HG03432 (cell line): ENCODE results near the gene CTDP1.

Experiments
- ATAC-seq: cut with Tn5 transposase; IDR thresholded peaks from one replicate; pipeline ENCODE4 v1.9.1; 2021; ENCODE audit warnings: mild to moderate bottlenecking, moderate library complexity; ENCODE audit not compliant: unreplicated experiment

The CTDP1 gene

DNA sequence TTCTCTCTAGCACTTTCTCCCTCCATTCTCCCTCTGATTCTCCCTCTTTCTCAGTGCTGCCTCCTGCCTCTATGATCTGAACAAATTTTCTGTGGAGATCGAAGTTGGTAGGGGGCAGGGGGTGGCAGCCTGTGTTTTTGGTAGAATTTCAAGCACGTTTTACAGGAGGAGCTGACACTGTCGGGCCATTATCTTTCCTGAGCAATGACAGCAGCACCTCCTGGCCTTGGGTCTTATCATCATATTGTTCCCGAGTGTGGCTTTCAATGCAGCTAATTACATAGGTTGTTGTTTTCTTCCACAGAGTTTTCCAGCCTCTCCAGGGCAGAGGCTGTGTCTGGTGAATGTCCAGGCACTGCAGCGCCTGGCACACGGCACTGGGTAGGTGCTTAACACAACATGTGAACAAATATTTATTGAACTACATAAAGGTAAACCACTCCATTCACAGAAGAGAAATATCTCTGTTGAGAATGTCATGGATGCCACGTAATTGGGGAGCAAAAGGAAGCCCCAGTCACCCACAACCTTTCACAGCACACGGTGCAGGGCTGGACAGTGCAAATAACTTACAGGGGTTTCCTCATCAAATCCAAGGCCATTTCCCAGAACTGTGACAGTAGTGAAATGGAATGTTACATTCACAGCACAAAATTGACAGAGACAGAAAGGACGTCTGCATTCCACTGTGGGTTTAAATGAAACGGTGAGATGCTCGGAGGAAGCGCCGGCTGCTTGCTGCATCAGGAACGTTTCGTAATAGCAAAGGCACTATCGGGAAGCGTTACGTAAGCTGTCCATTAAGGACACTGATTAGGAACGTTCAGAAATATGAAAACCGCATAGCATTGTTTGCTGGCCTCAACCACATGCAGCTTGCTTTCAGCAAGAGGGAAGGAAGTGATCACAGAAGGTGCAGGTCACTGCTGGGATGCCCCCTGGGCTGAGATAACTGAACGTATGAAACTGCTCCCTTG, 111.7 kb downstream of the CTDP1 start:
- no peak for ATAC-seq

DNA sequence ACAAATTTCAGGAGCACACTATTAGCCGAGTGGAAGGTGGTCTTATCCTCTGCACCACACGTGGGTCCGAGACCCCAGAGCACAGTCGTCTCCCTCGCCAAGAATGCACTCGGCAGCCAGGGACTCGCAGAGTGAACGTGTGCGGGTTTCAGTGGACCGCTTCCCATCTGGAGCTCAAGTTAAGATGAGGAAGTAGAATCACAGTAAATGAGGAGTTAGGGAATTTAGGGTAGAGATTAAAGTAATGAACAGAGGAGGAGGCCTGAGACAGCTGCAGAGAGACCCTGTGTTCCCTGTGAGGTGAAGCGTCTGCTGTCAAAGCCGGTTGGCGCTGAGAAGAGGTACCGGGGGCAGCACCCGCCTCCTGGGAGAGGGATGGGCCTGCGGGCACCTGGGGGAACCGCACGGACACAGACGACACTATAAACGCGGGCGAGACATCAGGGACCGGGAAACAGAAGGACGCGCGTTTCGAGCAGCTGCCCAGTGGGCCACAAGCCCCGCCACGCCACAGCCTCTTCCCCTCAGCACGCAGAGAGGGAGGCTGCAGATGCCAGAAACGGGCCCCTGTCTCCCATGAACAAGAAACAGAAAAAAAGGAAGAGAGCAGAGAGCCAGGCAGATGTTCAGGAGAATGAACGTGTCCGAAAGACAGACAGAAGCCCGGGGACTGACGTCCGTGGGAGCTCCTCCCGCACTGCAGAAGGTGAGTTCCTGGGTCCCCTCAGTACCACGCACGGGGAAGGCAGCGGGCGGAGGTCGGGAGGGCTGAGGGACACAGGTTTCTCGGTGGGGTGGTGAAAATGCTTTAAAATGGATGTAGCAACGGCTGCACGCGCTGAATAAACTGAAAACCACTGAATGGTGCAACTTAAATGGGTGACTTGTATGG, 112.7 kb downstream of the CTDP1 start:
- ATAC-seq, result no peak

DNA sequence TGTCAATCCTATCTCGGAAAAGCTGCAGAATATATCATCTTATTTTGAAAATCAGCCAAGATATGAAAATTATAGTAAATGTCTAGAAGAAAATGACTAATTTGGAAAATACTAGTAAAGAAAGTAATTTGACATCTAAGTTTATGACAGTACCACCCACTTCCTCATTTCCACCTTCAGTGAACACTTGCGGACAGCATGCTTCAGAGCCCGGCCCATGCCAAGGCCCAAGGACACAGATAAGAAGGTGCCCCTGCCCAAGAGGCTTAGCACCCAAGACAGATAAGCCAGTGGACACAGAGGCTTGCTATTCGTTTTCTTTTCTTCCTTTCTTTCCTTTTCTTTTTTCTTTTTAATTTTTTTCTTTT, 113.4 kb downstream of the CTDP1 start:
- no peak for ATAC-seq

DNA sequence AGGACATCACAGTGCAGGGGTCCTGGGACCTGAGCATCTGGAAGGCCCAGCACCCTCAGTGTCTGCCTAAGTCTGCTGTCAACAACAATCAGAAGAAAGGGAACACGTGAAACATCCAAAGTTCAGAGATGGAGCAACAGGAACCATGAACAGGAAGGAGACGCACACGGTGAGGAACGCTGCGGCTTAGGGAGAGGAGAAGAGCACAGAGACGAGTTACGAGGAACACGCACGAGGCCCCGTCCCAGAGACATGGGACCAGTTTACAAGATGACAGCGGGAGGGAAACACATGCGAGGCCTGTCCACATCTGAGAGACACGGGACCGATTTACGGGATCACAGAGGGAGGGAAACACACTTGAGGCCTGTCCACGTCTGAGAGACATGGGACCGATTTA, 115.2 kb downstream of the CTDP1 start:
- no peak for ATAC-seq

DNA sequence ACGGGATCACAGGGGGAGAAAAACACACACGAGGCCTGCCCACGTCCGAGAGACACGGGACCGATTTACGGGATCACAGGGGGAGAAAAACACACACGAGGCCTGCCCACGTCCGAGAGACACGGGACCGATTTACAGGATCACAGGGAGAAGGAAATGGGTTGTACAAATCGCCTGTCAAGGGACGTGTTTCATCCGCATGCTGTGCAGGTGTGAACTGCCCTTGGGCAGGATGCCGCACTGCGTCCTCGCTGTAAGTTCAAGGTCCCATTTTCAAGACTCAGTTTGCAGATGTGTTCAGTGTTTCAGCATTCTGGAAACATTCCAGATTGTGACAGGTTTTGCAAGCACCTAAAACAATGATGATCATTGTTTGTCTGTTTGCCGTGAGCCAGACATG, 115.8 kb downstream of the CTDP1 start:
- ATAC-seq, result no peak

DNA sequence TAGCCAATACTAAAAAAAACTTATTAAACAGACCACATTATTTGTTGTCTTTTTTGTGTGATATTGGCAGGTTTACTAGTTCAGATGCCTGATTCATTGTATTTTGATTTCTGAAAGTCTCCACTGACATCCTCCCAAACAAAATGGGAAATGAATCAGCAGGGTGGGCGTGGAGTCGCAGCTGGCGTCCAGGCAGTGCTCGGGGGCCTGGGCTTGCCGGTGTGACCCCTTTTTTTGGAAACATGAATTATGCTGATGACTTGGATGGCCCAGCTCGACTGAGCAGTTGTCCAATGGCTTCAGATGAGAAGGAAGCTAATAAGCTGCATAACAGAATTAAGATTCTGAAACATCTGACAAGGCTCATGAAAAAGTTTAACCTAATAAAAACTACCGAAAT, 116.4 kb downstream of the CTDP1 start:
- no peak for ATAC-seq

DNA sequence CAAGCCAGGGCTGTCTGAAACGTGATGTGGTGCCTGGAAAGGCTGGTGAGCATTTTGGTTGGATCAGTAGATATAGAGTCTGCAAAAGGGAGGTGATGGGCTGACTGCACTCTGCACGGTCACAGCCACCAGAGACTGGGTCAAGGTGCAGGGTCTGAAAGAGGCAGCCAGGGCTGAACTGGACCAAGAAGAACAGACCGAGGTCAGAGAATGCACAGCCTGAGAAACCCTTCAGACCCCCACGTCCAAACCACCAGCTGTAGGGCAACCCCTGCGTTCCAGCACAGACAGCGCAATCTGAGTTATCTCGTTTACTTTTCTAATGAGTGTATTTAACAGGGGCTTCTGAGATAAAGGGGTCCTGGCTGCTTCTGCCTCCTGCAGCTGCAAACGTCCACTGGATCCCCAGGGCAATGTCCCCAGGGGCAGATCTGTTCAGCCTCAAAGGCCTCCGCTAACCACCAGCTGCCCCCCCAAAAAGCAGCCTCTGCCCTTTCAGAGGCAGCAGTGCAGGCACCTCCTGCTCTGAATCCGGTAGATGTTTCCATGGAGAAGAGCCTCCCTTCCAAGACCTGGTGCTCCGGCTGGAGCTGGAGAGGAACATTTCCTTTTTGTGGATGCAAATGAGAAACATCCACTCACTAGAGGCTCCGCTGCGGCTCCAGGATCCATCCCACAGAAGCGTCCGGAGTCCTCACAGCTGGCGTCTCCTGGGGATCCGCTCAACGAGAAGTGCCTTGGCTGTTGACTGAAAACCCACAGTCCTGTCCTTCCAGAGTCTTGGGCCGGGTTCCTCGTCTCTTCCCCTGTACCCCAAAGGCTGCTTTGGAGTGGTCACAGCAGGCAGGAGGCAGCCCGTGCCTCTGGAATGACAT, 117.2 kb downstream of the CTDP1 start:
- no peak for ATAC-seq

DNA sequence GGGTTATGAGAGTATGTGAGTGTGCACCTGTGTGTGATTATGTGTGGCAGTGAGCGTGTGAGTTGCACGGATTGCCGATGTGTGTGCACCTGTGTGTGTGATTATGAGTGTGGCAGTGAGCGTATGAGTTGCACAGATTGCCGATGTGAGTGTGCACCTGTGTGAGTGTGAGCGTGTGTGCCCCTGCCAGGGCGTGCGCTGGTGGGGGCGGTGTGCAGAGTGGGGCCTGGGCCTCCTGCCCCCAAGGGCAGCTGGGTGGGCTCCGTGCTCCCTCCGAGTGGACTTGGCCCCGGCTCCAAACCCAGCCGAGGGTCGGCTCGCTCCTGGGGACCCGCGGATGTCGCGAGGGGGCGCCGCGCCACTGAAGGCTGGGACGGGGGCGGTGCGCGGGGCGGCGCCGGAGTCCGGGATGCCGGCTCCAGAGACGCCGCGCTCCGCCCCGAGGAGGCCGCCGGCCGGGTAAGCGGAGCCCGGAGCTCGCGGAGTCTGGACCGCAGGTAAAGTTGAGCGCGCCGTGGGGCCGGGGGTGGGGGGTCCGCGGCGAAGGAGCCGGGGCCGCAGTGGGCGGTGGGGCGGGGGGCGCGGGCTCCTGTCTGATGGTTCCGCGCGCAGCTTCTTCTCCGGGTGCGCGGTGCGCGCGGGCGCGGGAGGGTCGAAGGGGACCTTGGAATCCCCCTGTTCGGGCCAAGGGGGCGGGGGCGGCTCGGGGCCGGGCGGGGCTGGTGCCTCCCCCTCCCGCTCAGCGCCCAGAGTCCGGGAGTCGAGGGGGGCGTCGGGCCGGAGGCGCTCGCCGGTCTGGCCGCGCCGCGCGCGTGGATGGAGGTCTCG, 118.1 kb downstream of the CTDP1 start, which contains the start of gene KCNG2:
TSS of gene KCNG2 (plus strand) at position 421 of the 828 bp plus-strand sequence. CDS start 65,730 bp downstream, outside the sequence.
- ATAC-seq, result no peak

DNA sequence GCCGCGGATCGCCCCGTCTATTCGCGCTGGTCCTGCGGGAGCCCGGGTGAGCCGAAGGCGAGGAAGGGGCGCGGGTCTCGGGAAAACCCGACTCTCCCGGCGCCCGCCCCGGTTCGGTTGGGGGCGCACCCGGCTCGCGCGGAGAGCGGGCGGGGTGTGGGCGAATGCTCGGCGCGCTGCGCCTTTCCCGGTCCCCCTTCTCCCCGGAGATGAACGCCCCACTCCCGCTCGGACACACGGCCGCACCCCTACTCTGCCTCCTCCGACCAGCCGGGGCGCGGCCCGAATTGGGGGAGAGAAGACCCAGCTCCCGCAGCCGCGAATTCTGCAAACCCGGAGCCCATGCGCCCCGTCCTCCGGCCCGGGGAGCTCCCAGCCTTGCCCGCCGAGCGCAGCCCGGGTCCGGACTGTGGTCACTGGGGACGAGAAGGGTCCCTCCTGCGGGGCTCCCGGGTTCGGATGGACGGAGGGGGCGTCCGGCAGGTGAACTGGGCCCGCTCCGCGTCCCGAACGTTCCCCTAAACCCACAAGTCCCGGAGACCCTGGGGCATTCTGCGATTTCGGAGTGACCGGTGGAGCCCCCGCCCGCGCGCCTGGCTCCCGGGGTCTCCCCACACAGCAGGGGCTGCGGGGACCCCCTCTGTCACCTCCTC, 118.9 kb downstream of the CTDP1 start:
- ATAC-seq, result no peak

DNA sequence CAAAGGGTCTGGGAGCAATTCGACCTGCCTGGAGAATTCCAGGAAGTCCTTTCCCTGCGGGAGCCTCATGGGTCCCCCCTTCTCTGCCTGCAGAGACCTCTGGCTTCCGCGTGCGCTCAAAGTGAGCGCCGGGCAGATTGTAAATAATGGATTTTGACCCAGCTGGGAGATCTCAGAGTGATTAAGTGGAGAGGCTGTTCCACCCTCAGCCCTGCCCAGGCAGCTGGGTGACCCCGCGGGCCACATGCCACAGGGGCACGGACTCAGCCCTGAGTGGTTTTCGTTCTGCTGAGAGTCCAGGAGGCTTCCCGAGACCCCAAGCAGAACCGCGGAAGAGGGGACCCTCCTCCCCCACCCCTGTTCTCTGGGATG, 119.4 kb downstream of the CTDP1 start:
- ATAC-seq, result no peak

DNA sequence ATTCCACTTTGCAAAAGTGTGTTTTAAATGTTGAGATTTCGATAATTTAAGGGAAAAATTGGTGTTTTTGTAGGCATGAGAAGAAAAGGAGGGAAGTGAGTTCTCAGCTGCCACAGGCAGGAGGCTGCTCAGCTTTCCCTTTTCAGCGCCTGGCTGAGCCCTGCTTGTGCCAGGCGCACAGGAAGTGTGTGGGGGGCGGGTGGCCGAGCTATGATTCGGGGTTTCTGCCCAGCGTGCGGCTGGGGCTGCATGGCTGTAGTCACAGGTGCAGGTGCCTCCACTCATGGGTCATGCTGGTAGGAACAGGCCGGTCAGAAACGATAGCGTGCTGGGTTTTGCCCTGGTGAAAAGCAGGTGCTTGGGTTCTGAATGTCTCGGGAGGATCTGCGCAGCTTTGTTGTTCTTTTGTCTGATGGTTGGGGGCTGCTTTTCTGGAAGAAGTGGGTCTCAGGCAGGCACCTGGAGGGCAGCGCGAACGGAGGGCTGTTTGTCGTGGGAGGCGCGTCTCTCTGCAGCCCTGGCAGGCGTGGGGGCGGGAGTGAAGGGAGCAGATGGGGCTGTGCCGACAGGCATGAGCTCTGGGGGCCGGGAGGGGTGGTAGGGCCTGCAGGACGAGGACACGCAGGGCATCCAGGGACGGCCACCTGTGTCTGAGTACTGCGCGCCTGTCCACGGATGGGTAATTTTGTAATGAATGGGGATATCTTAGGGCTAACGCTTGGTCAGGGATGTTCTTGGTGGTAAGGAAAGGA, 120.2 kb downstream of the CTDP1 start:
- ATAC-seq, result no peak

DNA sequence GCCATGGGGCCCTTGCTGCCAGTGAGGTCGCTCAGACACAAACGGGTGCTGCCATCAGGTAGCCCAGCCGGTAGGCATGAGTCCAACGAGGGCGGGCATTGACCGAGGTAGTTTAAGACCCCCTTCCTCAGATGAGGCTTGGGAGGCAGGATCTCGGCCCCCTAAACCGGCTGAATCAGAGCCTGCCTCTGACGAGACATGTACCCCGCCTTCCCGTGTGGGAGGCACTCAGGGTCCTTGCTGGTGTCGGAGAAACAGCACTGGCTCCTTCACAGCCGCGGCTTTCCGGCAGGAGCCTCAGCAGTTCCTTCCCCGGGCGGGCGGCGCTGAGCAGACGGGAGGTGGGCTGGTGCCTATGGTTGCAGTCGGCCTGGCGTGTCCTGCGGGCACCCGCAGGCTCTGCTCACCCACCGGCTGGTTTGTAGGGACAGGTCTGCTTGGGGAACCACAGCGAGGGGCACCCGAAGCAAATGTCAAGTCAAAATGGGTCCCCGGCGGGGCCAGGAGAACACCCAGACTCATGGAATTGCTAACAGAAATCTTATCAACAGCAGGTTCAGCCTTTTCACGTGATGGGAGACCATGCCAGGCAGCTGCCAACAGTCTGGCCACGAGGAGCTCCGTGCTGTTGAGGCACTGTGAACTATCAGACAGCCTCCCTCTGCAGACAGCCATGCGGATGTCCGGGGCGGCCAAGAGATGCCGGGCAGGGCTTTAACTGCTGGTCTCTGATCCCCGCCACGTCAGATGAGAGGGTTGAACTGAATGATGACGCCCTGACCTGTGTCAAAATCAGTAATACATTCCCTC, 121.0 kb downstream of the CTDP1 start:
- no peak for ATAC-seq

DNA sequence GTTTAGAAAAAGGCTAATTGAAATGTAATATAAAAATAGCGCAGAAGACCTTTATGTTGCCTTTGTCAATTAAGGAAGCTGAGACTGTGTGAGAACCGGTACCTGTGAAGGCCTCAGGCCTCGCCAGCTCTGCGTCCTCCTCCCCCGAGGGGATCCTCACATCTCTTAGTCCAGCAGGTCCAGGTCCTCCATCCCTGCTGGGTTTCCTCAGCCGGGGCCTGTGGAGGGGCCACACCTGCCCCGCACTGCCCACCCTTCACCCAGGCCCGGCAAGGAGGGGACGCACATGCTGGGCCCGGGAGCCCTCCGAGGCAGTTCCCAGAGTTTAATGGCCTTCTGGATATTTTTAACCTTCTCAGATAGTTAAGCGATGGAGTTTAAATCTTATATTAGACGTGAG, 121.6 kb downstream of the CTDP1 start:
- ATAC-seq, result no peak

DNA sequence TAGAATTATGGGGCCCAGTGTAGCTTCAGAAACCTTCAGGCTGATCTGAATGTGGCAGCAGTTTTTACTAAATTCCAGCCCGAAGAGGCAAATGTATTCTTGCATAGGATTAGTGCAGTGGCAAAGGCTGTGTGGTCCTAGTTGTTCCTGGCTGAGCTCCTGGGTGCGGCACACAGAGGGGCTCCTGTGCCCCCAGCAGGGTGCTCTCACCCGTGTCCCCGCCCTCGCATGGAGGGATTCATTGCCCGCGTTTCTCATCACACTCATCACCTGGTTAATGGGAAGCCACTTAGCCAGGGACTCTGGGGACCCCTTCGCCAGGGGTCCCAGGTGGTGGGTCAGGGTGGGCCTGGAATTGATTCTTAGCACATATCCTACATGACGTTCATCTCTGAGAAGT, 122.0 kb downstream of the CTDP1 start:
- no peak for ATAC-seq

DNA sequence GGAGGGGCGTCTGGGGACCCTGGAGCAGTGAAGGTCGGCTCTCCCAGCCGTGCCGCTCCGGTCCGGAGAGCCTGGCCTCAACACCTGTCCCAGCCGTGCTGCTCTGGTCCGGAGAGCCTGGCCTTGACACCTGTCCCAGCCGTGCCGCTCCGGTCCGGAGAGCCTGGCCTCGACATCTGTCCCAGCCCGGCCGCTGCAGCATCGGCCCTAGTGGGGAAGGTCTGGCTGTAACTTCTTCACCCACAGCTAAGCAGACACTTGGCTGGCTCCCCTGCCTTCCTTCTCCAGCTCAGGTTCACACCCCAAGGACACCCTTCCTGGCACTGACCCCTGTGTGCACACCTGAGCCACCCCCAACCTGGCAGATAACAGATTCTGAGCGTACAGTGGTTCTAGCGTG, 122.7 kb downstream of the CTDP1 start:
- ATAC-seq, result no peak

DNA sequence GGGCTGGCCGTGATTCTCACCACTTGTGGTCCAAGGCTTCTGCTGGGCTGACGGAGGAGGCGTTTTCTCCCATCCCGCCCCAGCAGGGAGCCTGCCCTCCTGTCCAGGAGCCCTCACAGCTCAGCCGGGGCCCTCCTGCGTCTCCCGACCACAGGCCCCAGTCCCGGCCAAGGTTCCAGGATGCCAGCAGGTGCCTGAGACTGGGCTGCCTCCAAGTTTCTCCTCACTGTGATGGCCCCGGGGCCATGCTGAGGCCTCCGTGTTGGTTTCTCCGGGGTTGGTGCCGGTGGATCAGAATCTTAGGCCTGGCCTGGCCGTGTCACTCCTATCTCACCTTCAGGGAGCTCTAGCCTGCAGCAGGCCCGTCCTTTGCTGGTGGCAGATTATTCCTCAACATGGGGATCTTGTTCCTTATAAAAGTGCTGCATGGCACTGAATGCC, 124.0 kb downstream of the CTDP1 start:
- no peak for ATAC-seq
